Gastrocnemius medialis (tissue), 4 donors: ENCODE data around the gene TAF7. TPM values are rescaled to one million over a fixed set of nuclear protein-coding genes. Genes with fewer than 3 reads are reported as not detected.

Experiments used
- ATAC-seq, 2 donors: fragments of 150-250 bp; one replicate each; pipeline ENCODE4 v1.9.1; 2016
- DNase-seq, 2 donors: peaks; one replicate each; pipeline ENCODE4 v3.0.0-alpha.2; 2019
- H3K27ac ChIP-seq, 4 donors: fragments of 200-600 bp; sonication (generic); 1 replicate in 1 of 4; 2 replicates in 3 of 4; pipeline ENCODE4 v1.5.1; 2016 to 2018; ENCODE audit warnings: mild to moderate bottlenecking in 2 of 4, moderate library complexity in 1 of 4
- H3K27me3 ChIP-seq, 3 donors: fragments of 200-600 bp; sonication (generic) in 2 of 3; 1 replicate in 1 of 3; 2 replicates in 2 of 3; pipeline versions ENCODE4 v1.5.1 to v1.6.0; 2016 to 2019; ENCODE audit warnings: mild to moderate bottlenecking in 1 of 3, moderate library complexity in 1 of 3
- H3K36me3 ChIP-seq, 2 donors: fragments of 200-600 bp; sonication (generic) in 1 of 2; one replicate each; pipeline ENCODE4 v1.5.1; 2017 to 2018
- H3K4me1 ChIP-seq, 2 donors: fragments of 200-600 bp; sonication (generic) in 1 of 2; one replicate each; pipeline ENCODE4 v1.5.1; 2016 to 2017; ENCODE audit warnings: mild to moderate bottlenecking in 2 of 2
- H3K4me3 ChIP-seq, 4 donors: fragments of 200-600 bp; sonication (generic) in 3 of 4; 1 replicate in 1 of 4; 2 replicates in 3 of 4; pipeline ENCODE4 v1.5.1; 2016 to 2019; ENCODE audit warnings: mild to moderate bottlenecking in 2 of 4
- H3K9me3 ChIP-seq, 3 donors: fragments of 200-600 bp; sonication (generic) in 2 of 3; 1 replicate in 1 of 3; 2 replicates in 2 of 3; pipeline ENCODE4 v1.5.1; 2016 to 2019
- POLR2A ChIP-seq, 2 donors: fragments of 450-650 bp; IDR thresholded peaks; one replicate each; pipeline ENCODE4 v1.6.1; 2017; ENCODE audit warnings: antibody characterized with exemption in 2 of 2, mild to moderate bottlenecking in 2 of 2, moderate library complexity in 2 of 2
- in situ Hi-C, 4 donors: fragments of 200-750 bp; cut with MboI; loops; one replicate each; pipeline versions ENCODE4 v1.15.0 to v1.8.0; 2017; ENCODE audit warnings: low sequenced_read_pairs in 4 of 4
- intact Hi-C: fragments of 100-400 bp; cut with DNase I; formaldehyde crosslinking; loops from one replicate; pipeline ENCODE4 v1.15.1; 2023; ENCODE audit warnings: low total_unique reads
- total RNA-seq, 4 donors: library from RNA; depleted of rRNA; stranded (reverse); fragments of >200 nt; gene quantifications; one replicate each; pipeline versions ENCODE4 v1.1.0 to v1.2.3, GENCODE V29; 2016
- TF ChIP-seq, protein P1 (sequence below), 5 experiments: fragments of 450-650 bp in 3 of 5; fragments of 200-600 bp in 2 of 5; sonication (generic) in 2 of 5; IDR thresholded peaks in 4 of 5; conservative IDR thresholded peaks in 1 of 5; 1 replicate in 4 of 5; 2 replicates in 1 of 5; pipeline ENCODE4 v1.5.1; 2016 to 2019; ENCODE audit warnings: antibody characterized with exemption in 5 of 5, mild to moderate bottlenecking in 3 of 5, moderate library complexity in 3 of 5

TAF7 gene, protein sequence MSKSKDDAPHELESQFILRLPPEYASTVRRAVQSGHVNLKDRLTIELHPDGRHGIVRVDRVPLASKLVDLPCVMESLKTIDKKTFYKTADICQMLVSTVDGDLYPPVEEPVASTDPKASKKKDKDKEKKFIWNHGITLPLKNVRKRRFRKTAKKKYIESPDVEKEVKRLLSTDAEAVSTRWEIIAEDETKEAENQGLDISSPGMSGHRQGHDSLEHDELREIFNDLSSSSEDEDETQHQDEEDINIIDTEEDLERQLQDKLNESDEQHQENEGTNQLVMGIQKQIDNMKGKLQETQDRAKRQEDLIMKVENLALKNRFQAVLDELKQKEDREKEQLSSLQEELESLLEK
- 10 to 100 TPM; 60.9 to 91.2 (median 79.8) TPM for total RNA-seq

DNA sequence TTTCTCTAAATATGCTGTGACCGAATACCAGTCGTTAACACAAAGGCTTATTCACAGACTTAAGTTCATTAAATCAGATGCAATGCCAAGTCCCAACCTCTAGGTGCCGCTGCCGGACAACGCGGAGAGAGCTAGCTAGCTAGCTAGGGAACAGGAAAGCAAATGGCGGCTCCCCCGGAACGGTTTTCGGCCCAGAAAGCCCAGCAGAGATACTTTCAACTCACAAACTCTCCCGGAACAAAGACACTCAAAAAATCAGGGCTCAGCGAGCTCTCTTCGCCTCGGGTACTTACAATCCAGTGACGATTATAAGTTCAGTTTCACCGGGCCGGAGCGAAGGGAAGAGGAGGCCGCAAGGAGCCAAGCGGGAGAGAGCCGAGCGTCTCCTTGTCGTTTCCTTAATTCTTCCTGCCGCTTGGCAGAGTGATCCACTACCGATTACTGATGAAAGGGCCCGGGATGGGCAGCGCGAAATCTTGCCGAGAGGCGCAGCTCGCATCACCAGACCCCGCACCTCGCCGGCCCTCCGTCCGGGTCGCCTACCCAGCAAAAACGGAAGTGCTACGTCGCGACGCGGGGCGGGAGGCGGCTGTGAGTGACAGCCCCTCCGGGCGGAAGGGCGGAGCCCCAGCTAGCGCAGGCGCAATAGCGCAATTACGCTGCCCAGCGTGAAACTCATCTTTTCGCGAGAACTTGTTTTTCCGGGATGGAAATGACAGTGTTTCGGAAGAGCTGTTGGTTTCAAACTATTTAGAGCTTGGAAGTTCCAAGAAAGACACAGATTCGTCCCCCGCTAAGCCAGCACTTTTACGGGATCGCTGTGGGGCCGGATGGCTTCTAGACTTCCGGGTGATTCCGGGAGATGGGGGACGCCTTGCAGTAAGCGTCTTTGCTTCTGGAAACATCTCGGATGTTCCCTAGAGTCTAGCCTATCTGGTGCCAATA, at the start of gene TAF7:
Gene TAF7, minus strand, starts transcription at position 560 of the 945 bp plus-strand sequence. CDS start 740 bp downstream, outside the sequence.
- TF ChIP-seq, protein P1, sequence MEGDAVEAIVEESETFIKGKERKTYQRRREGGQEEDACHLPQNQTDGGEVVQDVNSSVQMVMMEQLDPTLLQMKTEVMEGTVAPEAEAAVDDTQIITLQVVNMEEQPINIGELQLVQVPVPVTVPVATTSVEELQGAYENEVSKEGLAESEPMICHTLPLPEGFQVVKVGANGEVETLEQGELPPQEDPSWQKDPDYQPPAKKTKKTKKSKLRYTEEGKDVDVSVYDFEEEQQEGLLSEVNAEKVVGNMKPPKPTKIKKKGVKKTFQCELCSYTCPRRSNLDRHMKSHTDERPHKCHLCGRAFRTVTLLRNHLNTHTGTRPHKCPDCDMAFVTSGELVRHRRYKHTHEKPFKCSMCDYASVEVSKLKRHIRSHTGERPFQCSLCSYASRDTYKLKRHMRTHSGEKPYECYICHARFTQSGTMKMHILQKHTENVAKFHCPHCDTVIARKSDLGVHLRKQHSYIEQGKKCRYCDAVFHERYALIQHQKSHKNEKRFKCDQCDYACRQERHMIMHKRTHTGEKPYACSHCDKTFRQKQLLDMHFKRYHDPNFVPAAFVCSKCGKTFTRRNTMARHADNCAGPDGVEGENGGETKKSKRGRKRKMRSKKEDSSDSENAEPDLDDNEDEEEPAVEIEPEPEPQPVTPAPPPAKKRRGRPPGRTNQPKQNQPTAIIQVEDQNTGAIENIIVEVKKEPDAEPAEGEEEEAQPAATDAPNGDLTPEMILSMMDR (IDR thresholded peaks at IDR 0.05 in 4 of 5, conservative IDR thresholded peaks at IDR 0.05 in 1 of 5) = peak; percentile 79 to 95 (median 88)
- TF ChIP-seq POLR2A (IDR thresholded peaks at IDR 0.05) = peak; percentile 99 to 100
- H3K27ac ChIP-seq = peak within 1 kb of the TSS; percentile 85 to 97 (median 94)
- DNase-seq (peak; percentile 82 to 88), ATAC-seq (peak; percentile 94 to 97)
- peaks cover 3 to 43% of the 10 kb centered on the region in 2 donors for H3K36me3 ChIP-seq
- in situ Hi-C loops = loop anchor here in 2 of 4 donors (10.0 kb wide), 1 partner anchor 244 kb away; no protein-coding TSS in a partner anchor
- peaks cover 0 to 24% (median 17%) of the 10 kb centered on the region in 3 donors for H3K9me3 ChIP-seq
- intact Hi-C loops = loop anchor here (1.0 to 10.0 kb wide), 5 partner anchors 202 to 604 kb away; partner anchors contain the start of genes DELE1 and DIAPH1
- peaks cover 32 to 35% of the 10 kb centered on the region in 2 donors for H3K4me1 ChIP-seq
- H3K4me3 ChIP-seq = peak within 1 kb of the TSS; percentile 62 to 86 (median 84)
- H3K27me3 ChIP-seq = no peaks in the 10 kb centered on the region

DNA sequence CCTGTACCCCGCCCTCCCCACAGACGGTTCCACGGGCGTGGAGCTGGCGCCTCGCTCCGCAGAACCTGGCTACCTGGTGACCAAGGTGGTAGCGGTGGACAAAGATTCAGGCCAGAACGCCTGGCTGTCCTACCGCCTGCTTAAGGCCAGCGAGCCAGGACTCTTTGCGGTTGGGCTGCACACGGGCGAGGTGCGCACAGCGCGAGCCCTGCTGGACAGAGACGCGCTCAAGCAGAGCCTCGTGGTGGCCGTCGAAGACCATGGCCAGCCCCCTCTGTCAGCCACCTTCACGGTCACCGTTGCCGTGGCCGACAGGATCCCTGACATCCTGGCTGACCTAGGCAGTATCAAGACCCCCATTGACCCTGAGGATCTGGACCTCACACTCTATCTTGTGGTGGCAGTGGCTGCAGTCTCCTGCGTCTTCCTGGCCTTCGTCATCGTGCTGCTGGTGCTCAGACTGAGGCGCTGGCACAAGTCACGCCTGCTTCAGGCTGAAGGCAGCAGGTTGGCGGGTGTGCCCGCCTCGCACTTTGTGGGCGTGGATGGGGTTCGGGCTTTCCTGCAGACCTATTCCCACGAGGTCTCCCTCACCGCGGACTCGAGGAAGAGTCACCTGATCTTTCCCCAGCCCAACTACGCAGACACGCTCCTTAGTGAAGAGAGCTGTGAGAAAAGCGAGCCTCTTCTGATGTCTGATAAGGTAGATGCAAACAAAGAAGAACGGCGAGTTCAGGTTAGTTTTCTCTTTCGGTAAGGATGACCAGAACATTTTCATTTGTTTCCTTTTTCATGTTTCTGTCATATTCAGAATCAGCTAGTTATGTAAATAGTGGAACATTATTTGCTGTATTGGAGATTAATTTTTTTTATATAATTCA, 45.7 kb upstream of the TAF7 start:
- TF ChIP-seq POLR2A (IDR thresholded peaks at IDR 0.05) = no peak
- Histone ChIP-seq H3K36me3 (no peaks in the 10 kb centered on the region), H3K9me3 (peaks cover 0 to 19% (median 5%) of the 10 kb centered on the region in 3 donors), H3K27me3 (peaks cover 0 to 48% (median 32%) of the 10 kb centered on the region in 3 donors), H3K4me3 (peak overlapping the region in 1 of 4 donors; percentile 12), H3K4me1 (peaks cover 5 to 8% of the 10 kb centered on the region in 2 donors), H3K27ac (no peak overlapping the region)
- DNase-seq (no peak), ATAC-seq (no peak)
- in situ Hi-C loops = no loop called here
- intact Hi-C loops = no loop called here

DNA sequence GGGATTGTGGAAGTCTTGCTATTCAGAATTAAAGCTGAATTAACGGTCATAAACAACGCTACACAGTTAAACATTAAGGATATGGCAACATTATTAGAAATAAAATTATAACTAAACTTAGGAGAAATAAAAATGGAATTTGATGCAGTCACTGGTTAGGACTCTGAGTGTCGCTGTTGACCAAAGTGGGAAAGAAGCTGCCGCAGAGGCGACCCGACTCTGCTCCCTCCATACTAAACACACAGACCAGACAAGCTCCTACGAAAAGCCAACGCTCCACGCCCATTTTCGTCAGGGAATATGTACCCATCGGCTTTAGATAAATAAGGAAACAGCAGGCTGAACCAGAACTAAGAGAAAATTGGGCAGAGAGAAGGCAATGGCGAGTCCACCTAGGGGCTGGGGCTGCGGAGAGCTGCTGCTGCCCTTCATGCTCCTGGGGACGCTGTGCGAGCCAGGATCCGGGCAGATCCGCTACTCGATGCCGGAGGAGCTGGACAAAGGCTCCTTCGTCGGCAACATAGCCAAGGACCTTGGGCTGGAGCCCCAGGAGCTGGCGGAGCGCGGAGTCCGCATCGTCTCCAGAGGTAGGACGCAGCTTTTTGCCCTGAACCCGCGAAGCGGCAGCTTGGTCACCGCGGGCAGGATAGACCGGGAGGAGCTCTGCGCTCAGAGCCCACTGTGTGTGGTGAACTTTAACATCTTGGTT, 43.5 kb upstream of the TAF7 start, which contains the start of gene PCDHGA5:
Gene PCDHGA5, plus strand, starts transcription at position 211 of the 709 bp plus-strand sequence. Its CDS starts 169 bp downstream, at position 380.
- intact Hi-C loops (no loop called here), in situ Hi-C loops (no loop called here)
- ATAC-seq (peak in 1 of 2 donors; percentile 19), DNase-seq (no peak)
- H3K9me3 ChIP-seq = peaks cover 0 to 28% (median 6%) of the 10 kb centered on the region in 3 donors
- TF ChIP-seq POLR2A (IDR thresholded peaks at IDR 0.05) = no peak
- TF ChIP-seq, protein P1 (IDR thresholded peaks at IDR 0.05 in 4 of 5, conservative IDR thresholded peaks at IDR 0.05 in 1 of 5) = peak in 1 of 5 experiments; percentile 21
- H3K27me3 ChIP-seq = peaks cover 0 to 53% (median 39%) of the 10 kb centered on the region in 3 donors
- H3K27ac ChIP-seq = no peak within 1 kb of the TSS
- H3K4me3 ChIP-seq = peak within 1 kb of the TSS; percentile 1 to 47 (median 16)
- no peaks in the 10 kb centered on the region for H3K36me3 ChIP-seq
- H3K4me1 ChIP-seq = peaks cover 4 to 5% of the 10 kb centered on the region in 2 donors

DNA sequence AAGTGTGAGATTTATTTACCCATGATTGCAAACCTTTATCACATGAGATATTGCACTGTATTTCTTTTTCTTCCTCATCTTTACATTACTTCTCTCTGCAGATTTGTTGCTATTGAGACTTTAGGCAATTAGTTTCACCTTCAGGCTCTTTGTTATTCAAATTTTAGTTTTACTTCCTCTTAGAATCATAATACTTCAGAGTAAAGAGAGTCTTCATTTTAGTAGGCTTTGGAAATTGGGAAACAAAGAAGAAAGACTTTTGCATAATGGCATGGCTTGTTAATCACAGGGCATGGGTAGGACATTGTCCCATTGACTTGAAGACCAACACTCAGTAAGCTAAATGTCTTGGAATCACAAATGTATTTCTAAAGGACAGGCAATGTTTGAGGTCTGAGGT, 42.1 kb upstream of the TAF7 start:
- no peak overlapping the region for H3K27ac ChIP-seq
- H3K27me3 ChIP-seq = peaks cover 0 to 53% (median 38%) of the 10 kb centered on the region in 3 donors
- no peaks in the 10 kb centered on the region for H3K36me3 ChIP-seq
- TF ChIP-seq, protein P1 (IDR thresholded peaks at IDR 0.05 in 4 of 5, conservative IDR thresholded peaks at IDR 0.05 in 1 of 5) = no peak
- TF ChIP-seq POLR2A (IDR thresholded peaks at IDR 0.05) = no peak
- H3K4me1 ChIP-seq = peaks cover 5 to 8% of the 10 kb centered on the region in 2 donors
- intact Hi-C loops (no loop called here), in situ Hi-C loops (no loop called here)
- ATAC-seq (no peak), DNase-seq (no peak)
- H3K9me3 ChIP-seq = peaks cover 0 to 28% (median 6%) of the 10 kb centered on the region in 3 donors
- peak overlapping the region in 1 of 4 donors; percentile 26 for H3K4me3 ChIP-seq
